Amygdala (tissue), 56 donors: ENCODE results near the gene TBC1D23.
"Not testable (repeated sequence)": the region's sequence is repeated elsewhere in the genome, so short reads cannot be mapped to it uniquely, and the experiment has no call there.

Experiments used
- DNase-seq, 56 donors: peaks; one replicate each; lab custom pipeline; 2025; lab: John Stamatoyannopoulos, UW

The TBC1D23 gene

GRCh38 chr3:100338911-100339310 is 78.1 kb downstream of the TBC1D23 start:
- DNase-seq: no peak

- DNase-seq: no peak
Observed at GRCh38 chr3:100339786-100340185, 79.0 kb downstream of the TBC1D23 start.

GRCh38 chr3:100340527-100340926 is 79.7 kb downstream of the TBC1D23 start:
- DNase-seq: no peak

- DNase-seq: no peak
Observed at GRCh38 chr3:100348727-100349126, 87.9 kb downstream of the TBC1D23 start.

- not testable (repeated sequence) for DNase-seq
Observed at GRCh38 chr3:100351770-100352169, 91.0 kb downstream of the TBC1D23 start.

- DNase-seq: no peak
Observed at GRCh38 chr3:100352296-100353231, 91.8 kb downstream of the TBC1D23 start.

GRCh38 chr3:100354850-100355249 is 94.1 kb downstream of the TBC1D23 start:
- no peak for DNase-seq

GRCh38 chr3:100358413-100358812 is 97.6 kb downstream of the TBC1D23 start:
- no peak for DNase-seq

- DNase-seq: no peak
Observed at GRCh38 chr3:100359035-100359434, 98.2 kb downstream of the TBC1D23 start.

- no peak for DNase-seq
Observed at GRCh38 chr3:100360757-100361496, 100.1 kb downstream of the TBC1D23 start.

GRCh38 chr3:100361897-100362296 is 101.1 kb downstream of the TBC1D23 start:
- DNase-seq: no peak

- no peak for DNase-seq
Observed at GRCh38 chr3:100364421-100364820, 103.6 kb downstream of the TBC1D23 start.

- no peak for DNase-seq
Observed at GRCh38 chr3:100366424-100366823, 105.6 kb downstream of the TBC1D23 start.

- DNase-seq: no peak
Observed at GRCh38 chr3:100368441-100368840, 107.6 kb downstream of the TBC1D23 start.

GRCh38 chr3:100370756-100371155 is 110.0 kb downstream of the TBC1D23 start:
- no peak for DNase-seq

GRCh38 chr3:100374521-100374920 is 113.7 kb downstream of the TBC1D23 start:
- no peak for DNase-seq
